Measurements from ENCODE around the gene TMF1. TPM values are rescaled to one million over a fixed set of nuclear protein-coding genes. Genes with fewer than 3 reads are reported as not detected.

TMF1 gene
- total and polyA plus RNA-seq, 10 of the 15 experiments (the other 5 are each of a cell fraction or from before 2014, with no cell fraction given): 7.1 to 24.5 (median 18.6) TPM

DNA sequence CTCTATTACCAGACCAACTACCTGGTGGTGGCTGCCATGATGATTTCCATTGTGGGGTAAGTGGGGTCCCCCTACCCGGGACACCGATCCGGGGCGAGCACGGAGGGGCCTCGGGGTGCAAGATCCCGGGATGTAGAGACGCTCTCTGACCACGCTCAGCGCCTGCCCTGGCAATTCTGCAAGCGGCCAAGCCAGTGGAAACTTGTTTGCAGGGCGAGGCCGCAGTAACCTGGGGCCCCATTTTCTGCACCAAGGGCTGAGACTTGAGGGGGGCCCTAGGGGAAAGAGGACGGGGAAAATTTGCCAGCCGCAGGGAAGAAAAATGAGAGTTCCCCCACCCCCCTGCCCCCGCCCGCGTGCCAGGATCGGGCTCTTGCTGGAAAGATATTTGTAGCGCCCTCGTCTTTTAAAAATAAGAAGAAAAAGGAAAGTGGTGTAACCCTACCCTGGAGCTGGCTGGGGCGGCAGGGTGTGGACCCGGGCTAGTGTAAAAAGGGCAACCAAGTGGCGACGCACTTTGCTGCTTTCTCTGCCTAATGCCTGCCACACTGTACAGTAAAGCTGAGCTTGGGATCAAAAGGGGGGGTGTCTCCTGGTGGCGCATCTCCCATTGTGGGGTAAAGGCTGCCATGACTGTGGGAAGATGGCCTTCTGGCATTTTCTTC, 33.2 kb upstream of the TMF1 start:
- H3K79me2 ChIP-seq (ENCODE audit: control insufficient read depth, insufficient read depth, low read length): peaks cover 62% of the 10 kb centered on the region
- H3K27me3 ChIP-seq (replicated peaks in 1 of 2; ENCODE audit: control insufficient read depth in 2 of 2, insufficient read depth in 2 of 2, low read length in 1 of 2): no peaks in the 10 kb centered on the region
- H3K4me3 ChIP-seq: peak overlapping the region; percentile 98
- DNase-seq (ENCODE audit: low read depth, low spot score) (no peak), ATAC-seq (peak; percentile 7), FAIRE-seq (no peak)
- intact Hi-C loops (cut with micrococcal nuclease; ENCODE audit: unreplicated experiment) (loop anchor here (2.0 to 10.0 kb wide), 3 partner anchors 32 to 1430 kb away; partner anchors contain the start of genes EOGT, SUCLG2 and TMF1), in situ Hi-C loops (cut with MboI) (no loop called here)
- H4K20me1 ChIP-seq (ENCODE audit: control insufficient read depth, insufficient read depth): no peaks in the 10 kb centered on the region
- ChIA-PET SMC1A (ENCODE audit: uncharacterized antibody, unreplicated experiment) (interaction anchor here (0.8 to 19.6 kb wide), 10 partner anchors 8 to 348 kb away, joined by 3 to 234 read pairs (median 3); partner anchors contain the start of gene TMF1), POLR2A (interaction anchor here (0.7 to 4.1 kb wide), 8 partner anchors 10 to 357 kb away, joined by 3 to 30 read pairs (median 6); partner anchors contain the start of gene TMF1), CTCF (interaction anchor here (0.6 to 2.8 kb wide), 7 partner anchors 8 to 73 kb away, joined by 3 to 7 read pairs (median 4); partner anchors contain the start of genes EOGT and TMF1), RAD21 (ENCODE audit: unreplicated experiment) (interaction anchor here (0.5 to 16.7 kb wide), 10 partner anchors 9 to 349 kb away, joined by 3 to 152 read pairs (median 4); partner anchors contain the start of genes EOGT and TMF1)
- H3K27ac ChIP-seq (ENCODE audit: control insufficient read depth, insufficient read depth): peak overlapping the region; percentile 75
- no peaks in the 10 kb centered on the region for H3K9me3 ChIP-seq (replicated peaks; ENCODE audit: control insufficient read depth, insufficient read depth, low read length)
- peaks cover 0 to 2% of the 10 kb centered on the region in 2 experiments; a peak in 1 of 4 replicates for H3K36me3 ChIP-seq (ENCODE audit: control insufficient read depth in 2 of 2, insufficient read depth in 2 of 2, low read length in 1 of 2)
- H3K4me1 ChIP-seq (ENCODE audit: control insufficient read depth, insufficient read depth, low read length): peaks cover 36% of the 10 kb centered on the region
- peak overlapping the region; percentile 90 for H3K9ac ChIP-seq (ENCODE audit: control insufficient read depth, insufficient read depth, low read length)
- WGBS (ENCODE audit: insufficient coverage, insufficient replicate concordance, low lambda C conversion rate, missing lambda C conversion rate): under 1% methylated on average over 26 of the region's 26 CpGs
- peak overlapping the region; percentile 63 for H2AFZ ChIP-seq (ENCODE audit: control insufficient read depth, low read depth, low read length)
- TF ChIP-seq DPF2 (IDR thresholded peaks at IDR 0.05): no peak
- TF ChIP-seq ZBTB11 (CRISPR knock-in tag; IDR thresholded peaks at IDR 0.05): no peak
- 0 out of 2 replicates have a peak, but pooled peaks have one; percentile 23 for TF ChIP-seq YY1 (IDR thresholded peaks at IDR 0.05; ENCODE audit: low read depth, low read length)
- TF ChIP-seq, protein P1, sequence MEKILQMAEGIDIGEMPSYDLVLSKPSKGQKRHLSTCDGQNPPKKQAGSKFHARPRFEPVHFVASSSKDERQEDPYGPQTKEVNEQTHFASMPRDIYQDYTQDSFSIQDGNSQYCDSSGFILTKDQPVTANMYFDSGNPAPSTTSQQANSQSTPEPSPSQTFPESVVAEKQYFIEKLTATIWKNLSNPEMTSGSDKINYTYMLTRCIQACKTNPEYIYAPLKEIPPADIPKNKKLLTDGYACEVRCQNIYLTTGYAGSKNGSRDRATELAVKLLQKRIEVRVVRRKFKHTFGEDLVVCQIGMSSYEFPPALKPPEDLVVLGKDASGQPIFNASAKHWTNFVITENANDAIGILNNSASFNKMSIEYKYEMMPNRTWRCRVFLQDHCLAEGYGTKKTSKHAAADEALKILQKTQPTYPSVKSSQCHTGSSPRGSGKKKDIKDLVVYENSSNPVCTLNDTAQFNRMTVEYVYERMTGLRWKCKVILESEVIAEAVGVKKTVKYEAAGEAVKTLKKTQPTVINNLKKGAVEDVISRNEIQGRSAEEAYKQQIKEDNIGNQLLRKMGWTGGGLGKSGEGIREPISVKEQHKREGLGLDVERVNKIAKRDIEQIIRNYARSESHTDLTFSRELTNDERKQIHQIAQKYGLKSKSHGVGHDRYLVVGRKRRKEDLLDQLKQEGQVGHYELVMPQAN (conservative IDR thresholded peaks at IDR 0.05): peak; percentile 31; the same call in 1 of the 2 replicates
- TF ChIP-seq RFX5 (IDR thresholded peaks at IDR 0.05; ENCODE audit: low read depth, low read length): no peak
- TF ChIP-seq PBX3 (IDR thresholded peaks at IDR 0.05; ENCODE audit: insufficient replicate concordance, low read depth, low read length): no peak
- no peak for TF ChIP-seq ETV6 (conservative IDR thresholded peaks at IDR 0.05 in 1 of 2, IDR thresholded peaks at IDR 0.05 in 1 of 2; ENCODE audit: borderline replicate concordance in 1 of 2, low read depth in 1 of 2)
- TF ChIP-seq PML (IDR thresholded peaks at IDR 0.05; ENCODE audit: low read length): no peak
- no peak for TF ChIP-seq BRCA1 (IDR thresholded peaks at IDR 0.05; ENCODE audit: low read depth, low read length)
- TF ChIP-seq WRNIP1 (IDR thresholded peaks at IDR 0.05; ENCODE audit: borderline replicate concordance, low read depth, low read length): peak; percentile 95
- peak overlapping the region; percentile 99 for H3K4me2 ChIP-seq (ENCODE audit: control insufficient read depth, insufficient read depth)
- TSS peak; percentile 63 for BruUV-seq (replicated peaks)

Data from GM12878 (cell line).